Measurements from ENCODE around the gene PCDH9. TPM values are rescaled to one million over a fixed set of nuclear protein-coding genes. Genes with fewer than 3 reads are reported as not detected.

The PCDH9 gene
- total and polyA plus RNA-seq, 10 of the 15 experiments (the other 5 are each of a cell fraction or from before 2014, with no cell fraction given): 0.02 to 2.3 (median 0.05) TPM; not detected in 1

DNA sequence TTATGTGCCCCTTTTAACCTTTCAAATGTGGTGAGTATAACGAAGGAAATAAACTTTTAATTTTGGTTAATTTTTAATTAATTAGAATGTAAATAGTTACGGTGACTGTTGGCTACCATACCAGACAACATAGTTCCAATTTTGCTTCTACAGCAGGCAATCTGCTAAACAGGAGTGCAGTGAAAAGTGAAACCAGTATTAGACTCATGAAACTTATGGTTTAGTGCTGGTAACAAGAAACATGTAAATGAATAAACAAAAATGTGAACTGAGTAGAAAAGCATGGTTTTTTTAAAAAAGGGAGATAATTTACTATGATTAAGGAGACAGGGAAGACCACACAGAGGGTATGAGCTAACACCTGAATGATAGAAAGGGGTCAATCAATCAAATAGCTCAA is 478.4 kb downstream of the PCDH9 start (continued):
- no peak for TF ChIP-seq RCOR1 (conservative IDR thresholded peaks at IDR 0.05; ENCODE audit: low read depth, low read length)
- TF ChIP-seq, protein P1, sequence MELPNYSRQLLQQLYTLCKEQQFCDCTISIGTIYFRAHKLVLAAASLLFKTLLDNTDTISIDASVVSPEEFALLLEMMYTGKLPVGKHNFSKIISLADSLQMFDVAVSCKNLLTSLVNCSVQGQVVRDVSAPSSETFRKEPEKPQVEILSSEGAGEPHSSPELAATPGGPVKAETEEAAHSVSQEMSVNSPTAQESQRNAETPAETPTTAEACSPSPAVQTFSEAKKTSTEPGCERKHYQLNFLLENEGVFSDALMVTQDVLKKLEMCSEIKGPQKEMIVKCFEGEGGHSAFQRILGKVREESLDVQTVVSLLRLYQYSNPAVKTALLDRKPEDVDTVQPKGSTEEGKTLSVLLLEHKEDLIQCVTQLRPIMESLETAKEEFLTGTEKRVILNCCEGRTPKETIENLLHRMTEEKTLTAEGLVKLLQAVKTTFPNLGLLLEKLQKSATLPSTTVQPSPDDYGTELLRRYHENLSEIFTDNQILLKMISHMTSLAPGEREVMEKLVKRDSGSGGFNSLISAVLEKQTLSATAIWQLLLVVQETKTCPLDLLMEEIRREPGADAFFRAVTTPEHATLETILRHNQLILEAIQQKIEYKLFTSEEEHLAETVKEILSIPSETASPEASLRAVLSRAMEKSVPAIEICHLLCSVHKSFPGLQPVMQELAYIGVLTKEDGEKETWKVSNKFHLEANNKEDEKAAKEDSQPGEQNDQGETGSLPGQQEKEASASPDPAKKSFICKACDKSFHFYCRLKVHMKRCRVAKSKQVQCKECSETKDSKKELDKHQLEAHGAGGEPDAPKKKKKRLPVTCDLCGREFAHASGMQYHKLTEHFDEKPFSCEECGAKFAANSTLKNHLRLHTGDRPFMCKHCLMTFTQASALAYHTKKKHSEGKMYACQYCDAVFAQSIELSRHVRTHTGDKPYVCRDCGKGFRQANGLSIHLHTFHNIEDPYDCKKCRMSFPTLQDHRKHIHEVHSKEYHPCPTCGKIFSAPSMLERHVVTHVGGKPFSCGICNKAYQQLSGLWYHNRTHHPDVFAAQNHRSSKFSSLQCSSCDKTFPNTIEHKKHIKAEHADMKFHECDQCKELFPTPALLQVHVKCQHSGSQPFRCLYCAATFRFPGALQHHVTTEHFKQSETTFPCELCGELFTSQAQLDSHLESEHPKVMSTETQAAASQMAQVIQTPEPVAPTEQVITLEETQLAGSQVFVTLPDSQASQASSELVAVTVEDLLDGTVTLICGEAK (IDR thresholded peaks at IDR 0.05; ENCODE audit: borderline replicate concordance): no peak
- TF ChIP-seq HDAC6 (IDR thresholded peaks at IDR 0.05; ENCODE audit: unreplicated experiment): no peak
- TF ChIP-seq FOXK2 (IDR thresholded peaks at IDR 0.05): no peak

DNA sequence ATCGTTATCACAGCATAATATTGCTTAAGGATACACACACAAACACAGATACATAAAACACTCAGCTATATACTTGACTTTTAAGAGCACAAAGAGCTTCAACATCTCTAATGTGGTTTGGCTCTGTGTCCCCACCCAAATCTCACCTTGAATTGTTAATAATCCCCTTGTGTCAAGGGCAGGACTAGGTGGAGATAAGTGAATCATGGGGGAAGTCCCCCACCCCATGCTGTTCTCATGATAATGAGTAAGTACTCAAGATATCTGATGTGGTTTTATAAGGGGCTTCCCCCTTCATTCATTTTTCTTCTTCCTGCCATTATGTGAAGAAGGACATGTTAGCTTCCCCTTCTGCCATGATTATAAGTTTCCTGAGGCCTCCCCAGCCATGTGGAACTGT is 481.4 kb downstream of the PCDH9 start:
- intact Hi-C loops (cut with micrococcal nuclease; ENCODE audit: unreplicated experiment): no loop called here

More for the DNA sequence above, 481.4 kb downstream of the PCDH9 start:
- Histone ChIP-seq H3K9ac (ENCODE audit: control insufficient read depth, insufficient read depth, low read length) (no peak overlapping the region), H3K4me3 (no peak overlapping the region), H3K79me2 (ENCODE audit: control insufficient read depth, insufficient read depth, low read length) (no peaks in the 10 kb centered on the region), H3K27me3 (replicated peaks in 1 of 2; ENCODE audit: control insufficient read depth in 2 of 2, insufficient read depth in 2 of 2, low read length in 1 of 2) (no peaks in the 10 kb centered on the region), H4K20me1 (ENCODE audit: control insufficient read depth, insufficient read depth) (no peaks in the 10 kb centered on the region), H3K36me3 (ENCODE audit: control insufficient read depth in 2 of 2, insufficient read depth in 2 of 2, low read length in 1 of 2) (no peaks in the 10 kb centered on the region), H3K4me1 (ENCODE audit: control insufficient read depth, insufficient read depth, low read length) (no peaks in the 10 kb centered on the region), H3K9me3 (replicated peaks; ENCODE audit: control insufficient read depth, insufficient read depth, low read length) (no peaks in the 10 kb centered on the region; the same call in 2 of the 3 replicates), H3K27ac (ENCODE audit: control insufficient read depth, insufficient read depth) (no peak overlapping the region), H2AFZ (ENCODE audit: control insufficient read depth, low read depth, low read length) (no peak overlapping the region), H3K4me2 (ENCODE audit: control insufficient read depth, insufficient read depth) (no peak overlapping the region)
- ChIA-PET CTCF (no interaction called here), POLR2A (no interaction called here), SMC1A (ENCODE audit: uncharacterized antibody, unreplicated experiment) (no interaction called here), RAD21 (ENCODE audit: unreplicated experiment) (no interaction called here)
- 0% methylated on average over 1 of the region's 1 CpG for WGBS (ENCODE audit: insufficient coverage, insufficient replicate concordance, low lambda C conversion rate, missing lambda C conversion rate)
- TF ChIP-seq NFIC (IDR thresholded peaks at IDR 0.05; ENCODE audit: low read depth, low read length) (no peak), RFX5 (IDR thresholded peaks at IDR 0.05; ENCODE audit: low read depth, low read length) (no peak), MTA2 (IDR thresholded peaks at IDR 0.05; ENCODE audit: low read depth) (no peak), CHD1 (IDR thresholded peaks at IDR 0.05; ENCODE audit: low read depth, low read length) (no peak), JUND (IDR thresholded peaks at IDR 0.05; ENCODE audit: low read depth, low read length) (no peak), IRF4 (IDR thresholded peaks at IDR 0.05; ENCODE audit: low read depth, low read length) (no peak), RAD21 (IDR thresholded peaks at IDR 0.05; ENCODE audit: insufficient read depth, low read depth, low read length) (no peak), MTA3 (IDR thresholded peaks at IDR 0.05; ENCODE audit: borderline replicate concordance, low read length) (no peak)
- TF ChIP-seq, protein P2, sequence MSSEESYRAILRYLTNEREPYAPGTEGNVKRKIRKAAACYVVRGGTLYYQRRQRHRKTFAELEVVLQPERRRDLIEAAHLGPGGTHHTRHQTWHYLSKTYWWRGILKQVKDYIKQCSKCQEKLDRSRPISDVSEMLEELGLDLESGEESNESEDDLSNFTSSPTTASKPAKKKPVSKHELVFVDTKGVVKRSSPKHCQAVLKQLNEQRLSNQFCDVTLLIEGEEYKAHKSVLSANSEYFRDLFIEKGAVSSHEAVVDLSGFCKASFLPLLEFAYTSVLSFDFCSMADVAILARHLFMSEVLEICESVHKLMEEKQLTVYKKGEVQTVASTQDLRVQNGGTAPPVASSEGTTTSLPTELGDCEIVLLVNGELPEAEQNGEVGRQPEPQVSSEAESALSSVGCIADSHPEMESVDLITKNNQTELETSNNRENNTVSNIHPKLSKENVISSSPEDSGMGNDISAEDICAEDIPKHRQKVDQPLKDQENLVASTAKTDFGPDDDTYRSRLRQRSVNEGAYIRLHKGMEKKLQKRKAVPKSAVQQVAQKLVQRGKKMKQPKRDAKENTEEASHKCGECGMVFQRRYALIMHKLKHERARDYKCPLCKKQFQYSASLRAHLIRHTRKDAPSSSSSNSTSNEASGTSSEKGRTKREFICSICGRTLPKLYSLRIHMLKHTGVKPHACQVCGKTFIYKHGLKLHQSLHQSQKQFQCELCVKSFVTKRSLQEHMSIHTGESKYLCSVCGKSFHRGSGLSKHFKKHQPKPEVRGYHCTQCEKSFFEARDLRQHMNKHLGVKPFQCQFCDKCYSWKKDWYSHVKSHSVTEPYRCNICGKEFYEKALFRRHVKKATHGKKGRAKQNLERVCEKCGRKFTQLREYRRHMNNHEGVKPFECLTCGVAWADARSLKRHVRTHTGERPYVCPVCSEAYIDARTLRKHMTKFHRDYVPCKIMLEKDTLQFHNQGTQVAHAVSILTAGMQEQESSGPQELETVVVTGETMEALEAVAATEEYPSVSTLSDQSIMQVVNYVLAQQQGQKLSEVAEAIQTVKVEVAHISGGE (CRISPR knock-in tag; IDR thresholded peaks at IDR 0.05): no peak
- ATAC-seq (no peak), DNase-seq (ENCODE audit: low read depth, low spot score) (no peak), FAIRE-seq (no peak)
- in situ Hi-C loops (cut with MboI): no loop called here
- BruUV-seq (replicated peaks): no TSS peak
